Neutrophil (primary cell): ENCODE results near the gene SEPHS1.

ENCODE experiments used
- H3K27ac ChIP-seq: fragments of 200-600 bp; sonication (generic); 2 replicates; pipeline ENCODE4 v1.5.1; 2016; ENCODE audit warnings: mild to moderate bottlenecking, moderate library complexity
- H3K27me3 ChIP-seq: fragments of 200-600 bp; sonication (generic); 2 replicates; pipeline ENCODE4 v1.6.0; 2016; ENCODE audit warnings: mild to moderate bottlenecking
- H3K36me3 ChIP-seq: fragments of 200-600 bp; sonication (generic); 2 replicates; pipeline ENCODE4 v1.5.1; 2017
- H3K4me1 ChIP-seq, 2 experiments: fragments of 200-600 bp in 1 of 2; sonication (generic) in 1 of 2; 1 replicate in 1 of 2; 2 replicates in 1 of 2; pipeline versions ENCODE4 v1.5.1 to v1.6.1; 2013 to 2016; ENCODE audit warnings: low read depth in 1 of 2, low read length in 1 of 2, mild to moderate bottlenecking in 1 of 2, moderate library complexity in 1 of 2; ENCODE audit not compliant: control insufficient read depth in 1 of 2, insufficient read depth in 1 of 2
- H3K4me3 ChIP-seq, 2 experiments: fragments of 200-600 bp in 1 of 2; sonication (generic) in 1 of 2; 1 replicate in 1 of 2; 2 replicates in 1 of 2; pipeline ENCODE4 v1.5.1; 2013 to 2016; ENCODE audit warnings: low read depth in 1 of 2, low read length in 1 of 2, mild to moderate bottlenecking in 1 of 2, moderate library complexity in 1 of 2
- H3K9me3 ChIP-seq: fragments of 200-600 bp; sonication (generic); 2 replicates; pipeline ENCODE4 v1.5.1; 2016
- TF ChIP-seq, protein P1 (sequence below): fragments of 200-600 bp; sonication (generic); IDR thresholded peaks from 2 replicates; pipeline ENCODE4 v1.5.1; 2016; ENCODE audit warnings: antibody characterized with exemption

The SEPHS1 gene

DNA sequence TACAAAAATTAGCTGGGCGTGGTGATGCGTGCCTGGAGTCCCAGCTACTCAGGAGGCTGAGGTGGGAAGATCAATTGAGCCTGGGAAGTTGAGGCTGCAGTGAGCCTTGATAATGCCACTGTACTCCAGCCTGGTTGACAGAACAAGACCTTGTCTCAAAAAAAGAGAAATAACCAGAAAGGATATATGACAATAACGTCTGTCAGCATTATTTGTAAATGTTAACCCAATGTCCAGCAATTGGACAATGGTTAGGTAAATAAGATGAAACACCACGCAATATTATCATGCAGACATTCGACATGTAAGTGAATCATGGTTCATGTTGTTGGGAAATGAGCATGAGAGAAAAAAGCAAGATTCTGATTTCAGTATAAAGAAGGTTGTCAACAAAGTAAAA lies 44.6 kb upstream of the SEPHS1 start:
- H3K4me1 ChIP-seq = no peaks in the 10 kb centered on the region
- H3K27me3 ChIP-seq = no peaks in the 10 kb centered on the region
- H3K27ac ChIP-seq = no peak overlapping the region
- H3K4me3 ChIP-seq = no peak overlapping the region
- no peaks in the 10 kb centered on the region for H3K36me3 ChIP-seq
- H3K9me3 ChIP-seq = no peaks in the 10 kb centered on the region
- TF ChIP-seq, protein P1, sequence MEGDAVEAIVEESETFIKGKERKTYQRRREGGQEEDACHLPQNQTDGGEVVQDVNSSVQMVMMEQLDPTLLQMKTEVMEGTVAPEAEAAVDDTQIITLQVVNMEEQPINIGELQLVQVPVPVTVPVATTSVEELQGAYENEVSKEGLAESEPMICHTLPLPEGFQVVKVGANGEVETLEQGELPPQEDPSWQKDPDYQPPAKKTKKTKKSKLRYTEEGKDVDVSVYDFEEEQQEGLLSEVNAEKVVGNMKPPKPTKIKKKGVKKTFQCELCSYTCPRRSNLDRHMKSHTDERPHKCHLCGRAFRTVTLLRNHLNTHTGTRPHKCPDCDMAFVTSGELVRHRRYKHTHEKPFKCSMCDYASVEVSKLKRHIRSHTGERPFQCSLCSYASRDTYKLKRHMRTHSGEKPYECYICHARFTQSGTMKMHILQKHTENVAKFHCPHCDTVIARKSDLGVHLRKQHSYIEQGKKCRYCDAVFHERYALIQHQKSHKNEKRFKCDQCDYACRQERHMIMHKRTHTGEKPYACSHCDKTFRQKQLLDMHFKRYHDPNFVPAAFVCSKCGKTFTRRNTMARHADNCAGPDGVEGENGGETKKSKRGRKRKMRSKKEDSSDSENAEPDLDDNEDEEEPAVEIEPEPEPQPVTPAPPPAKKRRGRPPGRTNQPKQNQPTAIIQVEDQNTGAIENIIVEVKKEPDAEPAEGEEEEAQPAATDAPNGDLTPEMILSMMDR = no peak

- TF ChIP-seq, protein P1 = no peak
- Histone ChIP-seq H3K4me1 (no peaks in the 10 kb centered on the region), H3K27me3 (peaks cover 5% of the 10 kb centered on the region), H3K9me3 (no peaks in the 10 kb centered on the region), H3K36me3 (no peaks in the 10 kb centered on the region), H3K4me3 (no peak overlapping the region), H3K27ac (no peak overlapping the region)
Observed at GRCh38 chr10:13390604-13391522, 42.8 kb upstream of the SEPHS1 start.

GRCh38 chr10:13388478-13389230 lies 40.6 kb upstream of the SEPHS1 start:
- TF ChIP-seq, protein P1 = no peak
- H3K27me3 ChIP-seq = peaks cover 27% of the 10 kb centered on the region
- H3K9me3 ChIP-seq = no peaks in the 10 kb centered on the region
- no peaks in the 10 kb centered on the region for H3K36me3 ChIP-seq
- no peak overlapping the region for H3K27ac ChIP-seq
- H3K4me3 ChIP-seq = no peak overlapping the region
- no peaks in the 10 kb centered on the region for H3K4me1 ChIP-seq

DNA sequence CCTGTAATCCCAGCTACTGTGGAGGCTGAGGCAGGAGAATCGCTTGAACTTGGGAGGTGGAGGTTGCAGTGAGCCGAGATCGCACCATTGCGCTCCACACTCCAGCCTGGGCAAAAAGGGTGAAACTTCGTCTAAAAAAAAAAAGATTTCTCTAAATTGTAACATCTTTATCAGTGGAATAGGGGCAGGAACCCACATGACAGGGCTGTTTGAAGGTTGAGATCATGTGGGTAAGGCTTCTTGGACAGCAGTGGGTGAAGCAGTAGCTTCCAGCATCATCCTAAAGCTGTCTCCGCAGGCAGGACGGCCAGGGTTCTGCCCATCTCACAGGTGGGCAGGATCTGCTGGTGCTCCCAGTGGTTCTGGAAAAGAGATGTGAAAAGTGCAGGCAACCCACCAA lies 37.9 kb upstream of the SEPHS1 start:
- H3K27me3 ChIP-seq = peaks cover 53% of the 10 kb centered on the region
- no peaks in the 10 kb centered on the region for H3K36me3 ChIP-seq
- no peak overlapping the region for H3K27ac ChIP-seq
- H3K4me1 ChIP-seq = no peaks in the 10 kb centered on the region
- H3K4me3 ChIP-seq = no peak overlapping the region
- TF ChIP-seq, protein P1 = no peak
- no peaks in the 10 kb centered on the region for H3K9me3 ChIP-seq

- Histone ChIP-seq H3K9me3 (no peaks in the 10 kb centered on the region), H3K4me3 (no peak overlapping the region), H3K4me1 (no peaks in the 10 kb centered on the region), H3K27ac (no peak overlapping the region), H3K27me3 (peaks cover 60% of the 10 kb centered on the region), H3K36me3 (no peaks in the 10 kb centered on the region)
- TF ChIP-seq, protein P1 = no peak
Observed at GRCh38 chr10:13383399-13383761, 35.3 kb upstream of the SEPHS1 start.
